Parathyroid adenoma (tissue), 2 donors: ENCODE data around the gene TSPAN18.

Source experiments
- H2AFZ ChIP-seq: fragments of 300-600 bp; sonication (generic); one replicate; pipeline ENCODE4 v1.7.0; 2017; ENCODE audit warnings: antibody characterized with exemption, mild to moderate bottlenecking
- H3K27ac ChIP-seq: fragments of 300-600 bp; sonication (generic); one replicate; pipeline ENCODE4 v1.7.0; 2017
- H3K27me3 ChIP-seq: fragments of 300-600 bp; sonication (generic); one replicate; pipeline ENCODE4 v1.7.0; 2017; ENCODE audit warnings: low read length; ENCODE audit not compliant: control insufficient read depth, insufficient read depth
- H3K36me3 ChIP-seq: fragments of 300-600 bp; sonication (generic); one replicate; pipeline ENCODE4 v1.7.0; 2017; ENCODE audit warnings: low read length; ENCODE audit not compliant: control insufficient read depth, insufficient read depth
- H3K4me1 ChIP-seq: fragments of 300-600 bp; sonication (generic); one replicate; pipeline ENCODE4 v1.7.0; 2017; ENCODE audit warnings: control low read depth
- H3K4me2 ChIP-seq: fragments of 300-600 bp; sonication (generic); one replicate; pipeline ENCODE4 v1.7.0; 2017; ENCODE audit warnings: low read length
- H3K4me3 ChIP-seq: fragments of 300-600 bp; sonication (generic); one replicate; pipeline ENCODE4 v1.7.0; 2017; ENCODE audit warnings: low read depth, low read length
- H3K79me2 ChIP-seq: fragments of 300-600 bp; sonication (generic); one replicate; pipeline ENCODE4 v1.7.0; 2017; ENCODE audit warnings: control low read depth
- H3K9ac ChIP-seq: fragments of 300-600 bp; sonication (generic); one replicate; pipeline ENCODE4 v1.7.0; 2017; ENCODE audit warnings: mild to moderate bottlenecking
- H3K9me3 ChIP-seq: fragments of 300-600 bp; sonication (generic); one replicate; pipeline ENCODE4 v1.7.0; 2017; ENCODE audit warnings: low read length; ENCODE audit not compliant: control insufficient read depth
- CTCF ChIP-seq: fragments of 300-600 bp; sonication (generic); IDR thresholded peaks from one replicate; pipeline ENCODE4 v1.7.0; 2017; ENCODE audit warnings: antibody characterized with exemption, mild to moderate bottlenecking
- donor health status: primary hyperparathyroidism.

TSPAN18 gene

GRCh38 chr11:44916331-44916730 lies 189.6 kb downstream of the TSPAN18 start:
- Histone ChIP-seq H3K27me3 (no peaks in the 10 kb centered on the region), H3K27ac (no peak overlapping the region), H3K4me3 (no peak overlapping the region), H3K9ac (no peak overlapping the region), H3K4me2 (no peak overlapping the region), H3K9me3 (no peaks in the 10 kb centered on the region), H3K36me3 (no peaks in the 10 kb centered on the region), H3K4me1 (no peaks in the 10 kb centered on the region), H2AFZ (no peak overlapping the region), H3K79me2 (no peaks in the 10 kb centered on the region)
- TF ChIP-seq CTCF, result no peak

- Histone ChIP-seq H3K27me3 (no peaks in the 10 kb centered on the region), H3K79me2 (no peaks in the 10 kb centered on the region), H3K4me3 (no peak overlapping the region), H3K27ac (no peak overlapping the region), H3K4me2 (no peak overlapping the region), H3K9ac (no peak overlapping the region), H3K9me3 (no peaks in the 10 kb centered on the region), H2AFZ (no peak overlapping the region), H3K4me1 (no peaks in the 10 kb centered on the region), H3K36me3 (no peaks in the 10 kb centered on the region)
- no peak for TF ChIP-seq CTCF
Measured at GRCh38 chr11:44916801-44917385, 190.1 kb downstream of the TSPAN18 start.

- no peak overlapping the region for H3K27ac ChIP-seq
- no peak overlapping the region for H2AFZ ChIP-seq
- no peak overlapping the region for H3K4me2 ChIP-seq
- no peaks in the 10 kb centered on the region for H3K79me2 ChIP-seq
- H3K36me3 ChIP-seq, result no peaks in the 10 kb centered on the region
- no peak for TF ChIP-seq CTCF
- H3K4me1 ChIP-seq, result no peaks in the 10 kb centered on the region
- H3K9ac ChIP-seq, result no peak overlapping the region
- H3K27me3 ChIP-seq, result no peaks in the 10 kb centered on the region
- H3K4me3 ChIP-seq, result no peak overlapping the region
- H3K9me3 ChIP-seq, result no peaks in the 10 kb centered on the region
Measured at GRCh38 chr11:44917741-44918140, 191.0 kb downstream of the TSPAN18 start.

GRCh38 chr11:44920451-44920850 lies 193.7 kb downstream of the TSPAN18 start:
- Histone ChIP-seq H3K27me3 (no peaks in the 10 kb centered on the region), H3K4me3 (no peak overlapping the region), H3K9ac (no peak overlapping the region), H3K79me2 (no peaks in the 10 kb centered on the region), H3K4me2 (no peak overlapping the region), H3K27ac (no peak overlapping the region), H3K4me1 (no peaks in the 10 kb centered on the region), H2AFZ (no peak overlapping the region), H3K9me3 (no peaks in the 10 kb centered on the region), H3K36me3 (no peaks in the 10 kb centered on the region)
- no peak for TF ChIP-seq CTCF

GRCh38 chr11:44923115-44923514 lies 196.4 kb downstream of the TSPAN18 start:
- H3K9me3 ChIP-seq, result no peaks in the 10 kb centered on the region
- no peaks in the 10 kb centered on the region for H3K79me2 ChIP-seq
- H2AFZ ChIP-seq, result no peak overlapping the region
- no peak for TF ChIP-seq CTCF
- H3K36me3 ChIP-seq, result no peaks in the 10 kb centered on the region
- H3K4me2 ChIP-seq, result no peak overlapping the region
- H3K27ac ChIP-seq, result no peak overlapping the region
- no peak overlapping the region for H3K9ac ChIP-seq
- no peaks in the 10 kb centered on the region for H3K27me3 ChIP-seq
- no peak overlapping the region for H3K4me3 ChIP-seq
- H3K4me1 ChIP-seq, result no peaks in the 10 kb centered on the region
